GM18502 (cell line): Measurements from ENCODE around the gene PPIC.
"Not testable (repeated sequence)": the region's sequence is repeated elsewhere in the genome, so short reads cannot be mapped to it uniquely, and the experiment has no call there.

Source experiments
- ATAC-seq: cut with Tn5 transposase; IDR thresholded peaks from one replicate; pipeline ENCODE4 v1.9.1; 2021; ENCODE audit warnings: mild to moderate bottlenecking; ENCODE audit not compliant: unreplicated experiment, poor library complexity

PPIC gene

DNA sequence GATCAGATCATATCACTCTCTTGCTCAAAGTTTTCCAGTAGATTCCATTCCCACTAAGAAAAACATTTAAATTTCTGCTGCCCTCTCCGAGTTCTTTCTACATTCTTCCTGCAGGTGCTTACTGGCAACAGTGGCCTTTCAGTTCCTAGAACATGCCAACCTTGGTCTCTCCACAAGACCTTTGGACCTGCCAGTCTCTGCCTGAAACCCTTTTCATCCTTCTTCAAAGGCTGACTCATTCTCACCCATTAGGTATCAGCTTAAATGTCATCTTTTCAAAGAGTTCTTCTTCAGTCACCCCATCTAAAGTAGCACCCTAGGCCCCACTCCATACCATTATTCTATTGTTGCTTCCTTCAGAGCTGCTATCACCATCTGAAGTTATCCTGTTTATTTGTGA, 21.8 kb downstream of the PPIC start:
- ATAC-seq, result no peak

DNA sequence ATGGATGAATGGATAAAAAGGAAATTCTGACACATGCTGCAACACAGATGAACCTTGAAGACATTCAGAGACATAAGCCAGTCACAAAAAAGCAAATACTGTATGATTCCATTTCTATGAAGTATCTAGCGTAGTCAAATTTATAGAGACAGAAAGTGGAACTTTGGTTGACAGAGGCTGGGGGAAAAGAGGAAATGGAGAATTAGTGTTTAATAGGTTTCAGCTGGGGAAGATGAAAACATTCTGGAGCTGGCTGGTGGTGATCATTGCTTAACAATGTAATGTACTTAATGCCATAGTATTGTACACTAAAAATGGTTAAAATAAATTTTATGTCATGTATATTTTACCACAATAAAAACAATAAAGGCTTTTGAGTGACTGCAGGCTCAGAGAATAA, 24.2 kb downstream of the PPIC start:
- no peak for ATAC-seq

GRCh38 chr5:123007754-123008153, 28.8 kb downstream of the PPIC start:
- no peak for ATAC-seq

- no peak for ATAC-seq
Observed at GRCh38 chr5:123007182-123007581, 29.3 kb downstream of the PPIC start.

GRCh38 chr5:123001808-123002207, 34.7 kb downstream of the PPIC start:
- ATAC-seq, result no peak

- ATAC-seq, result no peak
Observed at GRCh38 chr5:123000731-123001130, 35.8 kb downstream of the PPIC start.

DNA sequence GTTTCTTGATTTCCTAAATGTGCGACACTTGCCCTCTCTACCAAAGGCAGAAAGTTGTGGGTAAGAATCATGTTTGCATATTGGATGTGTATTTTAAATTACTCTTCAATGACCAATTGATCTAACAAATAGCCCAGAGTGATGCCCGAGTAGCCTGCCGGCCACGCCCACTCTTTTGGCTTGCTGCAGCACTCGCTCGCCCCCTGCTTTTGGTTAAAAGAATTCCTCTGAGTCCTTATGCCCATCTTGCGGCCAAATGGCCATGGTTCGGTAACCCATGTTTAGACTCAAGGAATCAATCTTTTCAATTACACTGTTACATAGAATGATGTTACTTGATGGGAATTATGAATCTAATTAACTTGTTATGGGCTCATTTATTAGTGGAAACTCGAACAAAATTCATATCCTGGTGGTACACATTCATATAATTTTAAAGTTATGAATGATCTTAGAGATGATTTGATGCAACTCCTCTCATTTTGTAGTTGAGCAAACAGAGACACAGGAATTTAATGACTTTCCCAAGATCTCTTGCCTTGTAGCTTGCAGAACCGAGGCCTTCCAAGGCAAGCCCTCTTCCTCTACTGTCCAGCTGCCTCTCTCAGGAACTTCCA, 36.5 kb downstream of the PPIC start:
- peak; percentile 97 for ATAC-seq

GRCh38 chr5:122997294-122997693, 39.2 kb downstream of the PPIC start:
- ATAC-seq, result no peak

DNA sequence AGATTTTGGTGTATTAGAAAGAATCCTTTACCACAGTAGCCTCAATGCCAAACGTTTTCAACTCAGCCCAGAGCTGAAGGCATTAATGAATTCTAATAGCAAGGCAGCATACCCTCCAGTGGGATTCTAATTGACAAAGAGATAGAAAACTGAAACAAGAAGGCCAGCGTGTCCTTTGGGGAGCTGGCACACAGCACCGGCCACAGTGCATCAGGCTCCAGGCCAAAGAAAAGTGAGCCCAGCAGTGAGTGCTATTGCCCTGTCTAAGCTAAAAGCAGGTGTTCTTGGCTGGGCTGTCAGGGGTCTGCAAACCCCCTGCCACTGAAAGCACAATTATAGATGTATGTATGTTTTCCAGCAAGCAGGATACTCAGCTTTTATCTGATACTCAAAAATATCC, 40.4 kb downstream of the PPIC start:
- no peak for ATAC-seq

GRCh38 chr5:122985954-122986721, 50.4 kb downstream of the PPIC start:
- ATAC-seq, result peak; percentile 98

- no peak for ATAC-seq
Observed at GRCh38 chr5:122985006-122985700, 51.4 kb downstream of the PPIC start.

GRCh38 chr5:122984425-122984824, 52.1 kb downstream of the PPIC start:
- ATAC-seq, result no peak

DNA sequence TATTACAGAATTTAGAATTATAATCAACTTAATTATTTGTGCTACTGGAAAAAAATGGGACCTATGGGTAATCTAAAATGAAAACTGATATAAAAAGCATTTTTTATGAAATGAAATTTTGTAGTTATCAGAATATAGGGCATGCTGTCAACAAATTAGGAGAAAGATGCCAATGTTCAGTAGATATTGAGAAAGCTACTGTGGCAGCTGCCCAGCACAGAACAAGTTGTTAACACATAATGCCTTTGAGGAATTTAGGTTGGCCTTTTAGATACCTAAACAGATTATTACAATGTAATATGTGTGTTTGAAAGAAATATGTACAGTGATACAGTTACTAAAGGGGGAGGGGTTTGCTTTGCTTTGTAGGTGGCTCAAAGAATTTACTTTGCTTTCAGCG, 54.1 kb downstream of the PPIC start:
- ATAC-seq, result no peak

DNA sequence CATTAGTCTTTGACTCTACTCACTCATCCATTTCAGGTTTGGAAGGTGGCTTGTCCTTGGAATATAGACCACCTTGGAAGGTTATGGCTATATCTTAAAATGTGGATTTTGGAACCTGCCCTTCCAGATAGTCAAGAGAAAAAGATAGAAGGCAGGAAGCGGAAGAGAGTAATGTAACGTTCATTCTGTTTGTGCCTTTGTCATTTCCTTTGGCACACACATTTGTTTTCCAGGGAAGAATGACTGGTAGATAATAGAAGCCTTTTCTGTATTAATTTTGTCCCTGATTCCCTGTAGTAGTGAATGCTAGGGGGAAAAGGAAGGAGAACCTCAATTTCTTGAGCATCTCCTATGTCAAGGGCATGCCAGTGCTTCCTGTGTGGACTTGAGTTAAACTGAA, 54.7 kb downstream of the PPIC start:
- no peak for ATAC-seq

GRCh38 chr5:122978644-122979297, 57.8 kb downstream of the PPIC start:
- ATAC-seq, result no peak

- no peak for ATAC-seq
Observed at GRCh38 chr5:122978068-122978467, 58.5 kb downstream of the PPIC start.

- no peak for ATAC-seq
Observed at GRCh38 chr5:122977319-122977718, 59.2 kb downstream of the PPIC start.

- ATAC-seq, result not testable (repeated sequence)
Observed at GRCh38 chr5:122974251-122974650, 62.3 kb downstream of the PPIC start.

DNA sequence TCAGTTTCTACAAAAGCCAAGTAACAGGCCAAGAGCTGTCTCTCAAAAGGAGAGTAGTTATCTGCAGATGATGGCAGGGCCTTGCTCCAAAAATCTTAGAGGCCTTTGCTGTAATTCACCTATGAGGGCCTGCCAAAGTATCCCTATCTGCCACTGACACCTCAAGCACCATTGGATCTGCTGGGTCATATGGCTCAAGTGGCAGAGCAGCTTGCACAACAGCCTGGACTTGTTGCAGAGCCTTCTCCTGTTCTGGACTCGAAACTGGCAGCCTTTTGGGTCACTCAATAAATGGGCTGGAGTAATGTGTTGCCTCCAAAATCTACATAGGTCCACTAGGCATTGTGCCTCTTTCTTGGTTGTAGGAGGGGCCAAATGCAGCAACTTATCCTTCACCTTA, 62.8 kb downstream of the PPIC start:
- ATAC-seq, result not testable (repeated sequence)
